Gastrocnemius medialis (tissue), 4 donors: ENCODE data around the gene CCDC186. TPM values are rescaled to one million over a fixed set of nuclear protein-coding genes. Genes with fewer than 3 reads are reported as not detected.

Source experiments
- ATAC-seq, 2 donors: fragments of 150-250 bp; one replicate each; pipeline ENCODE4 v1.9.1; 2016
- DNase-seq, 2 donors: peaks; one replicate each; pipeline ENCODE4 v3.0.0-alpha.2; 2019
- H3K27ac ChIP-seq, 4 donors: fragments of 200-600 bp; sonication (generic); 1 replicate in 1 of 4; 2 replicates in 3 of 4; pipeline ENCODE4 v1.5.1; 2016 to 2018; ENCODE audit warnings: mild to moderate bottlenecking in 2 of 4, moderate library complexity in 1 of 4
- H3K27me3 ChIP-seq, 3 donors: fragments of 200-600 bp; sonication (generic) in 2 of 3; 1 replicate in 1 of 3; 2 replicates in 2 of 3; pipeline versions ENCODE4 v1.5.1 to v1.6.0; 2016 to 2019; ENCODE audit warnings: mild to moderate bottlenecking in 1 of 3, moderate library complexity in 1 of 3
- H3K36me3 ChIP-seq, 2 donors: fragments of 200-600 bp; sonication (generic) in 1 of 2; one replicate each; pipeline ENCODE4 v1.5.1; 2017 to 2018
- H3K4me1 ChIP-seq, 2 donors: fragments of 200-600 bp; sonication (generic) in 1 of 2; one replicate each; pipeline ENCODE4 v1.5.1; 2016 to 2017; ENCODE audit warnings: mild to moderate bottlenecking in 2 of 2
- H3K4me3 ChIP-seq, 4 donors: fragments of 200-600 bp; sonication (generic) in 3 of 4; 1 replicate in 1 of 4; 2 replicates in 3 of 4; pipeline ENCODE4 v1.5.1; 2016 to 2019; ENCODE audit warnings: mild to moderate bottlenecking in 2 of 4
- H3K9me3 ChIP-seq, 3 donors: fragments of 200-600 bp; sonication (generic) in 2 of 3; 1 replicate in 1 of 3; 2 replicates in 2 of 3; pipeline ENCODE4 v1.5.1; 2016 to 2019
- POLR2A ChIP-seq, 2 donors: fragments of 450-650 bp; IDR thresholded peaks; one replicate each; pipeline ENCODE4 v1.6.1; 2017; ENCODE audit warnings: antibody characterized with exemption in 2 of 2, mild to moderate bottlenecking in 2 of 2, moderate library complexity in 2 of 2
- in situ Hi-C, 4 donors: fragments of 200-750 bp; cut with MboI; loops; one replicate each; pipeline versions ENCODE4 v1.15.0 to v1.8.0; 2017; ENCODE audit warnings: low sequenced_read_pairs in 4 of 4
- intact Hi-C: fragments of 100-400 bp; cut with DNase I; formaldehyde crosslinking; loops from one replicate; pipeline ENCODE4 v1.15.1; 2023; ENCODE audit warnings: low total_unique reads
- total RNA-seq, 4 donors: library from RNA; depleted of rRNA; stranded (reverse); fragments of >200 nt; gene quantifications; one replicate each; pipeline versions ENCODE4 v1.1.0 to v1.2.3, GENCODE V29; 2016
- TF ChIP-seq, protein P1 (sequence below), 5 experiments: fragments of 450-650 bp in 3 of 5; fragments of 200-600 bp in 2 of 5; sonication (generic) in 2 of 5; IDR thresholded peaks in 4 of 5; conservative IDR thresholded peaks in 1 of 5; 1 replicate in 4 of 5; 2 replicates in 1 of 5; pipeline ENCODE4 v1.5.1; 2016 to 2019; ENCODE audit warnings: antibody characterized with exemption in 5 of 5, mild to moderate bottlenecking in 3 of 5, moderate library complexity in 3 of 5

CCDC186 gene
- total RNA-seq, 4 donors from 2014 or later: 8.8 to 14.5 (median 9.8) TPM

DNA sequence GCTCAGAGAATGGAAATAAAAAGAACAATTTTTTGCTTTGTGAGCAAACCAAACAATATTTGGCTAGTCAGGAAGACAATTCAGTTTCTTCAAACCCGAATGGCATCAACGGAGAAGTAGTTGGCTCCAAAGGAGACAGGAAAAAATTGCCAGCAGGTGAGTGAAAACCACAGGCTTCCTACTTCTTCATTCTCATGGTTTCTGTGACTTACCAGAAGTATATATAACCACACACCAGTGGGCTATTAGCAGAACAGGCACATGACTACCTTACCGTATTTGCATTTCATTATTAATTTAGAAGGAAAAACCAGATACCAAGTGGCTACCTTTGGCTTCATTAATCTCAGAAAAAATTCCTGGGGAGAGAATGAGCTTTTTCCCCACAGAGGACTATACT is 14.0 kb upstream of the CCDC186 start:
- Histone ChIP-seq H3K4me1 (no peaks in the 10 kb centered on the region), H3K27ac (no peak overlapping the region), H3K27me3 (no peaks in the 10 kb centered on the region), H3K9me3 (no peaks in the 10 kb centered on the region), H3K4me3 (no peak overlapping the region), H3K36me3 (no peaks in the 10 kb centered on the region)
- DNase-seq: no peak
- TF ChIP-seq, protein P1, sequence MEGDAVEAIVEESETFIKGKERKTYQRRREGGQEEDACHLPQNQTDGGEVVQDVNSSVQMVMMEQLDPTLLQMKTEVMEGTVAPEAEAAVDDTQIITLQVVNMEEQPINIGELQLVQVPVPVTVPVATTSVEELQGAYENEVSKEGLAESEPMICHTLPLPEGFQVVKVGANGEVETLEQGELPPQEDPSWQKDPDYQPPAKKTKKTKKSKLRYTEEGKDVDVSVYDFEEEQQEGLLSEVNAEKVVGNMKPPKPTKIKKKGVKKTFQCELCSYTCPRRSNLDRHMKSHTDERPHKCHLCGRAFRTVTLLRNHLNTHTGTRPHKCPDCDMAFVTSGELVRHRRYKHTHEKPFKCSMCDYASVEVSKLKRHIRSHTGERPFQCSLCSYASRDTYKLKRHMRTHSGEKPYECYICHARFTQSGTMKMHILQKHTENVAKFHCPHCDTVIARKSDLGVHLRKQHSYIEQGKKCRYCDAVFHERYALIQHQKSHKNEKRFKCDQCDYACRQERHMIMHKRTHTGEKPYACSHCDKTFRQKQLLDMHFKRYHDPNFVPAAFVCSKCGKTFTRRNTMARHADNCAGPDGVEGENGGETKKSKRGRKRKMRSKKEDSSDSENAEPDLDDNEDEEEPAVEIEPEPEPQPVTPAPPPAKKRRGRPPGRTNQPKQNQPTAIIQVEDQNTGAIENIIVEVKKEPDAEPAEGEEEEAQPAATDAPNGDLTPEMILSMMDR (IDR thresholded peaks at IDR 0.05 in 4 of 5, conservative IDR thresholded peaks at IDR 0.05 in 1 of 5): no peak
- TF ChIP-seq POLR2A (IDR thresholded peaks at IDR 0.05): no peak
- intact Hi-C loops: no loop called here
- ATAC-seq: no peak
- in situ Hi-C loops: no loop called here

DNA sequence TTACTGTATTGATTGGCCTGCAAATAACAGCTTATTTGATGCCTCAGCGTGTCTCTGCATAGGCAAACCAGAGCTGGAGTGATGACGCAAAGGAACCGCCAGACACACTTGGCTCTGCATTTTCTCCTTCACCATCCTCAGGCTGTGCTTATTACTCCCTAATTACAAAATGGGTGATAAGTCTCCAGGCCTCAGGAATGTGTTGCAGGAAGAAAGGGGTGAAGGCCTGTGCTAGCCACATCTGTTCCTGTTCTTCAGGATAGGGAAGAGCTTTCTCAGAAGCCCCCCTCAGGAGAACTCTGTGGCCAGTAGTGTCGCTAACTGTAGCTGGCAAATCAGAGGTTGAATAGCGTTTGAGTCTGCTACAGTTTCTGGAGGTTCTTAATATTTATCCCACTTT is 10.3 kb upstream of the CCDC186 start:
- DNase-seq: no peak
- in situ Hi-C loops (no loop called here), intact Hi-C loops (no loop called here)

GRCh38 chr10:114183563-114183962 is 9.6 kb upstream of the CCDC186 start:
- Histone ChIP-seq H3K9me3 (no peaks in the 10 kb centered on the region), H3K4me1 (peaks cover 0 to 7% of the 10 kb centered on the region in 2 donors), H3K4me3 (no peak overlapping the region), H3K27ac (no peak overlapping the region), H3K27me3 (no peaks in the 10 kb centered on the region), H3K36me3 (no peaks in the 10 kb centered on the region)
- ATAC-seq (no peak), DNase-seq (no peak)
- TF ChIP-seq POLR2A (IDR thresholded peaks at IDR 0.05): no peak
- TF ChIP-seq, protein P1 (IDR thresholded peaks at IDR 0.05 in 4 of 5, conservative IDR thresholded peaks at IDR 0.05 in 1 of 5): no peak
- intact Hi-C loops (no loop called here), in situ Hi-C loops (no loop called here)

More for the DNA sequence above, 10.3 kb upstream of the CCDC186 start:
- Histone ChIP-seq H3K9me3 (no peaks in the 10 kb centered on the region), H3K4me1 (peaks cover 0 to 7% of the 10 kb centered on the region in 2 donors), H3K36me3 (no peaks in the 10 kb centered on the region), H3K27ac (no peak overlapping the region), H3K4me3 (no peak overlapping the region), H3K27me3 (no peaks in the 10 kb centered on the region)
- ATAC-seq: no peak
- no peak for TF ChIP-seq POLR2A (IDR thresholded peaks at IDR 0.05)
- TF ChIP-seq, protein P1 (IDR thresholded peaks at IDR 0.05 in 4 of 5, conservative IDR thresholded peaks at IDR 0.05 in 1 of 5): no peak

DNA sequence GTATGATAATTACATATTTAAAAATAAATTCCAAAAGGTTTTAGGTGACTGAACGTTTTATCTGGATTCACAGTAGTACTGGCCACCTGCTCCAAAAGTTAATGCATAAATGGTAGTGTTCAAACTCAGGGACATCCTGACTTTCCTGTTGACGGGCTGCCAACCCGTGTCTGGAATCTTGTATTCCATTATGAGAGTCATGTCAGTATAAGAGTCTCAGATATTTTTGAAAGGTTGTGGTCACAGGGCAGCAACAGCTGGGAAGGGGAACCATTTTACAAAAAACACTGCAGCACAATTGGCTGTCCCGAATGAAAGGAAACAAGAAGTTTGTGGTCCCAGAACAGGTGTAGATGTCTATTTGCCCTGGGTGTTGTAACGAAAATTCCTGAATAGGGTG is 8.0 kb upstream of the CCDC186 start:
- no peaks in the 10 kb centered on the region for H3K36me3 ChIP-seq
- no peak for TF ChIP-seq POLR2A (IDR thresholded peaks at IDR 0.05)
- TF ChIP-seq, protein P1 (IDR thresholded peaks at IDR 0.05 in 4 of 5, conservative IDR thresholded peaks at IDR 0.05 in 1 of 5): no peak
- no peaks in the 10 kb centered on the region for H3K9me3 ChIP-seq
- peaks cover 0 to 7% of the 10 kb centered on the region in 2 donors for H3K4me1 ChIP-seq
- H3K27ac ChIP-seq: peak overlapping the region in 2 of 4 donors; percentile 1 to 44
- intact Hi-C loops (no loop called here), in situ Hi-C loops (no loop called here)
- DNase-seq (peak; percentile 12 to 39), ATAC-seq (peak; percentile 72 to 87)
- H3K27me3 ChIP-seq: no peaks in the 10 kb centered on the region
- peak overlapping the region in 1 of 4 donors; percentile 25 for H3K4me3 ChIP-seq

GRCh38 chr10:114180937-114181336 is 6.9 kb upstream of the CCDC186 start:
- no peak for TF ChIP-seq POLR2A (IDR thresholded peaks at IDR 0.05)
- TF ChIP-seq, protein P1 (IDR thresholded peaks at IDR 0.05 in 4 of 5, conservative IDR thresholded peaks at IDR 0.05 in 1 of 5): no peak
- intact Hi-C loops: no loop called here

More at GRCh38 chr10:114180937-114181336, 6.9 kb upstream of the CCDC186 start:
- no peak overlapping the region for H3K4me3 ChIP-seq
- DNase-seq (no peak), ATAC-seq (no peak)
- H3K9me3 ChIP-seq: no peaks in the 10 kb centered on the region
- peaks cover 0 to 7% of the 10 kb centered on the region in 2 donors for H3K4me1 ChIP-seq
- in situ Hi-C loops: no loop called here
- H3K27ac ChIP-seq: no peak overlapping the region
- H3K36me3 ChIP-seq: no peaks in the 10 kb centered on the region
- no peaks in the 10 kb centered on the region for H3K27me3 ChIP-seq
